ENCODE data around the gene DACT3. TPM values are rescaled to one million over a fixed set of nuclear protein-coding genes. Genes with fewer than 3 reads are reported as not detected.

DACT3 gene, protein sequence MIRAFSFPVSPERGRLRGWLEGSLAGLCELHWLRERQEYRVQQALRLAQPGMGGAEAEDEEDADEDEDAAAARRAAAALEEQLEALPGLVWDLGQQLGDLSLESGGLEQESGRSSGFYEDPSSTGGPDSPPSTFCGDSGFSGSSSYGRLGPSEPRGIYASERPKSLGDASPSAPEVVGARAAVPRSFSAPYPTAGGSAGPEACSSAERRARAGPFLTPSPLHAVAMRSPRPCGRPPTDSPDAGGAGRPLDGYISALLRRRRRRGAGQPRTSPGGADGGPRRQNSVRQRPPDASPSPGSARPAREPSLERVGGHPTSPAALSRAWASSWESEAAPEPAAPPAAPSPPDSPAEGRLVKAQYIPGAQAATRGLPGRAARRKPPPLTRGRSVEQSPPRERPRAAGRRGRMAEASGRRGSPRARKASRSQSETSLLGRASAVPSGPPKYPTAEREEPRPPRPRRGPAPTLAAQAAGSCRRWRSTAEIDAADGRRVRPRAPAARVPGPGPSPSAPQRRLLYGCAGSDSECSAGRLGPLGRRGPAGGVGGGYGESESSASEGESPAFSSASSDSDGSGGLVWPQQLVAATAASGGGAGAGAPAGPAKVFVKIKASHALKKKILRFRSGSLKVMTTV
- total RNA-seq: 6.7 TPM

DNA sequence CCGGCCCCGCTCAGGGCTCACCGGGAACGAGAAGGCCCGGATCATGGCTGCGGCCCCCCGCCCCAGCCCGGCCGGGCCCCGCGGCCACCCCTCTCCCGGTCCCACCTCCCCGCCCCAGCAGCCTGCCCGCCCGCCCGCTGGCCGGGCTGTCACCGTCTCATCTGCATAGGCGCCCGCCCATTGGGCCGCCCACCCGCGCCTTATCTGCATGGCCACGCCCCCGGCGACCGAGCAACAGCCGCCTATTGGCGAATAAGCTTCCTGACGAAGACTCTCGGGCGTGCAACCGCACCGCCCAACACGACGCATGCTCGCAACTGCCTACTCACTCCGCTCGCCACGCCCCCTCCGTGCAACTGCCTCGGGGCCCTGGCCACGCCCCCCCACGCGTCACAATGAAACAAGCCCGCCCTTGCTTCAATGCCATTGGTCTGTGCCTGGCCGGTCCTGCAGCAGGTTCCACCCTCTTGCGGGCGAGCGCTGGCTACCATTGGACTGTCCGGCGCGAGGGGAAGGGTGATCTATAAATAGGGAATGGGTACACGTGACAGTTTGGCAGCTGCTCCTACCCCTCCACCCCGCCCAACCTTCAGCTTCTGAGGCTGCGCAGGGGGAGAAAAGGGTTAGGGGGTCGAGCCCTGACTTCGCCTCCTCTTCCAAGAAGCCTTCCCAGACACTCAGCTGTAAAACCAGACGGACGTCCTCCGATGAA is at the start of gene DACT3:
TSS of gene DACT3 (minus strand) at position 163 of the 712 bp plus-strand sequence. CDS start at position 45, 118 bp downstream.
- DNase-seq: peak; percentile 99

GRCh38 chr19:46710687-46711086 is 49.7 kb upstream of the DACT3 start:
- no peak for DNase-seq

DNA sequence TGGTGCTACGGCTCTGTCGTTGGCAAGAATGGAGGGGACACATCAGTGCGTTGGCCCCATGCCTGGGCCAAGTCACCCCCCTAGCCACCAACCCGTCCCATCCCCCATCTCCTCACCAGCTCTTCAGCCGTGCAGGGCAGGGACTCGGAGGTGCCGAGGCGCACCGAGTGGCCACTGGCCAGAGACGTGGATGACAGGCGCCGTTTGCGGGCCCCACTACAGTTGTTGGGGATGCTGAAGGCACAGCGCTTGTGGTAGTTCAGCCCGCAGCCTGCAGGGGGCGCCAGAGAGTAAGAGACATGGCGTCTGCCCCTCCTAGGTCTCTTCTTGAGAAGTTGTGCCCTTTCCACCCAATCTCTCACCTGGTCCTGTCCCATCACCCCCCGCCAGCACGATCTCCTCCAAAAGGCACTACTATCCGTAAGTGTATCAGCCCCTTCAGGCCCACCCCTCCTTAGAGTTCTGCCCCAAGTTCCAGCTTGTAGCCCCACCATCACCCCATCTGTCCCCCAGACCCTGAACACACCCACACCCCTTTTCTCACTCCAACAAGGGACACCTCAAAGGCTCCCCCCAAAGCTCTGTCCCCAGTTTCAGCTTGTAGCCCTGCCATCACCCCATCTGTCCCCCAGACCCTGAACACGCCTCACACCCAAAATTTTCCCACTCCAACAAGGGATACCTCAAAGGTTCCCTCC is 43.5 kb upstream of the DACT3 start:
- DNase-seq: no peak

DNA sequence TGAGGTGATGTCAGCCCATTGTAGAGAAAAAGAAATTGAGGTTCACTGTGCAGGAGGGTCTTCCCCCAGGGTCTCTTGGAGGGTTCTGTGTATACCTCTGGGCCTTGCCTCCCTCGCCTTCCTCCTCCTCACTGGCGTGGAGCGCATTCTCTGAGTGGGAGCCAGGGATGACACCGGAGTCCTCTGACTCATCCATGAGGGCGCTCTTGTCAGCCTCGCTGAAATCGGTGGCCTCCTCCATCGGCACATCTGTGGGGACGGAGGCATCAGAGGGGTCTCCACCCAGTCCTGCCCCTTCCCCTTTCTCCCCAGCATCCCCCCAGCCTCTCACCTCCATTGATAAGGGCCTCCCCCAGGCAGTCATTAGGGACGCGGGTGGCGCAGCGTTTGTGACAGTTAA is 39.7 kb upstream of the DACT3 start:
- DNase-seq: no peak

- no peak for DNase-seq
Observed at GRCh38 chr19:46698395-46699321, 37.7 kb upstream of the DACT3 start.

DNA sequence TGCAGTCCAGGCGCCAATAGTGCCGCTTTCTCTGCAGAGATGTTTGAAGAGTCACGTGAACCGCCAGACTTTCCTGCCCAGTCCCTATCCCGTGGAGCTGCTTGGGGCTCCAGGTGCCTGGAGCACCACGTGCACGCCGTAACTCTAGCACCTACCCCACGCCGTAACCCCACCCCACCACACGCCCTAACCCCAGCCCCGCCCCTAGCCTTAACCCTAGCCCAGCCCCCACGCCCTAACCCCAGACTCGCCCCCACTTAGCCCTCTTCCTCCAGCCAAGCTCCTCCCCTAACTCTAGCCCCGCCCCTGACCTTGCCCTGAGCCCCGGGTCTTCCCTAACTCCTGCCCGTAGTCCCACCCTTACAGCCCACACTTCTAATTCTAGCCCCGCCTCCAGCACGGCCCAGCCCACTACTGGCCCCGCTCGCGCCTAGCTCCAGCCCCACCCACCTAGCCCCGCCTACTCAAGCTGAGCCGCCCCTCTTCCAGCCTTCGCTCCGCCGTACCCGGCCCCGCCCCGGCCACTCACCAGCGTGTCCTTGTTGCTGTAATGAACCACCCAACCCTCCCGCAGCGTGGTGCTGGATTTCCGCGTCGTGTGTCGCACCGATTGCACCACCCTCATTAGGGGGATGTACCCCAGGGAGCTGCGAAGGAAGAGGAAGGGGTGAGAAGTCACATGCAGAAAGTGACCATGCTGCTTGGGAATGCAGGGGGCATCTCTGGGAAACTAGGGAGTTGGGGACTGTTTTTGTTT is 36.4 kb upstream of the DACT3 start:
- DNase-seq: peak; percentile 71

DNA sequence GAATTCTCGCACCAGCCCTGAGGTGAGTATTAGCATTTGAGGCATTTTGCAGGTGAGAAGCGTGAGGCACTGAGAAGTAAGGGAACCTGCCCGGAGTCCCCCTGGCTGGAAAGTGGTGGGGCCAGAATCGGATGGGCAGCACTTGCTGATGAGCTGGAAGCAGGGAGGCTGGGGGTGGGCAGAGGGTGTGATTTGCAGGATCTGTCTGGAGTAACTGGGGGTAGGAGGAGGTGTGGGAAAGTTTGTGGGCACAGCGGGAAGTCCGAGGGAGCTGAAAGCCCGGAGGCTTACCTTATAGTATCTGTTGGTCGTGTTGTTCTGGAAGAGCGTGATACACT is 35.9 kb upstream of the DACT3 start:
- no peak for DNase-seq

- no peak for DNase-seq
Observed at GRCh38 chr19:46696052-46696451, 35.1 kb upstream of the DACT3 start.

DNA sequence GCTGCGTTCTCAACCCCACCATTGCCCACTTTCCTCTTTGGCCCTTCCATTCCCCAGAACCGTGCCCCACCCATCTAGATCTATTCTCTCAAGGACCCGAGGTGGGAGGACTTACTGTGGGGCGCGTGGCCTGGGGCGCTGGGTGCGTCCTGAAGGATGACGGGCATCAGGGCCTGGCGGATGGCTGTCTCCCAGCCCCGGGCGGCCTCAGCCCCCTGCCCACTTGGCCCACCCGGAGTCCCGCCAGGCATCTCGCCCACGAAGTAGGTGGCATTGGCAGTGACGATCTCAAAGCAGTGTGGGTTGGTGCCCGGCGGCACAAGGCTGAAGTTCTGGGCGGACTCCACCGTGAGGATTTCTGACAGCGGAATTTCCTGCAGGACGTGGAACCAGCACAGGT is 32.8 kb upstream of the DACT3 start:
- no peak for DNase-seq

DNA sequence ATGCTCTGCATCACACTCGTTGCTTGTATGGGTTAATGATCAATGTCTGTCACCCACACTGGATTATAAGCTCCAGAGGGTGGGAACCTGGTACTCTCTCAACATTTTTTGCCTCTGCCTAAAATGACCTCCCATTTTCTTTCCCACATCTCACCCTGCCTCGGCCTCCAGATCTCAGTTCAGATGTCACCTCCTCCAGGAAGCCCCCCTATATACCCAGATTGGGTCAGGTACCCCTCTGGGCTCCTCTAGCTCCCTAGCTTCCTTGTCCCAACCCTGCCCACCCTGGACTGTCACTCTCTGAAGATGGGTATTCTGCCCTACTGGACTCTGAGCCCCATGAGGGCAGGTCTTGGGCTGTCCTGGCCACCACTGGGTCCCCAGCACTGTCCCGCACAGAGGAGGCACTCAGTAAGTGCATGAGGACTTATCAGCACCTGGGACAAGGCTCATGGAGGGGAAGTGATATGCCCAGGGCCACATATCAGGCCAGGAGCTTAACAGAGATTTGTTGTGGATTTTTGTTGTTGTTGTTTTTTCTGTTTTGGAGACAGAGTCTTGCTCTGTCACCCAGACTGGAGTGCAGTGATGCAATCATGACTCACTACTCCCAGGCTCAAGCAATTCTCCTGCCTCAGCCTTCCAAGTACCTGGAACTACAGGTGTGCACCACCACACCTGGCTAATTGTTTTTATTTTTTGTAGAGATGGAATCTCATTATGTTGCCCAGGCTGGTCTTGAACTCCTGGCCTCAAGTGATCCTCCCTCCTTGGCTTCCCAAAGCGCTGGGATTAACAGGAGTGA is 32.1 kb upstream of the DACT3 start:
- DNase-seq: no peak

- no peak for DNase-seq
Observed at GRCh38 chr19:46691948-46692347, 31.0 kb upstream of the DACT3 start.

DNA sequence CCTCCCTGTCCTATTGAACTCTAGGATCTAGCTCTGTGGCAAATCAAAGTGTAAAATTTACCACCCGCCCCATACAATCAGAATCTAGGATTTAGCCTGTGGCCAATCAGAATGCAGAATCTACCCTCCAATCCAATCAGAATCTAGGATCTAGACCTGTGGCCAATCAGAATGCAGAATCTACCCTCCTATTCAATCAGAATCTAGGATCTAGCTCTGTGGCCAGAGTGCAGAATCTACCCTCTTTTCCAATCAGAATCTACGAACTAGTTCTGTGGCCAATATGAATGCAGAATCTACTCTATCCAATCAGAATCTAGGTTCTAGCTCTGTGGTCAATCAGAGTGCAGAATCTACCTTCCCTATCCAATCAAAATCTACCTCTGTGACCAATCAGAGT is 30.1 kb upstream of the DACT3 start:
- no peak for DNase-seq

DNA sequence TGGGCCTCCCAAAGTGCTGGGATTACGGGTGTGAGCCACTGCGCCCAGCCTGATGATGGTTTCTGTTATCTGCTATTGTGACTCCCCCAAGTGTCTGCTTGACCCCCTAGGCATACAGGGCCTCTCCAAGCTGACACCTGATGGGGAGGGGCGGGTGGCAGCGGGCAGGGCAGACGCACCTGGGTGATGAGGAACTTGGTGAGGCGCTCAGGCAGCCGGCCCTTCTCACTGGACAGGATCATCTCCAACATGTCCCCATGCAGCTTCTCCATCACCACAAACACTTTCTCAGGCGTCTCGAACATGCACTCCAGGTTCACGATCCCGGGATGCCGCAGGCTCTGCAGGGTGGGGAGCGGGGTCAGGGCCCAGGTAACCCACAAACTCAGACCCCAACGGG is 28.4 kb upstream of the DACT3 start:
- no peak for DNase-seq

DNA sequence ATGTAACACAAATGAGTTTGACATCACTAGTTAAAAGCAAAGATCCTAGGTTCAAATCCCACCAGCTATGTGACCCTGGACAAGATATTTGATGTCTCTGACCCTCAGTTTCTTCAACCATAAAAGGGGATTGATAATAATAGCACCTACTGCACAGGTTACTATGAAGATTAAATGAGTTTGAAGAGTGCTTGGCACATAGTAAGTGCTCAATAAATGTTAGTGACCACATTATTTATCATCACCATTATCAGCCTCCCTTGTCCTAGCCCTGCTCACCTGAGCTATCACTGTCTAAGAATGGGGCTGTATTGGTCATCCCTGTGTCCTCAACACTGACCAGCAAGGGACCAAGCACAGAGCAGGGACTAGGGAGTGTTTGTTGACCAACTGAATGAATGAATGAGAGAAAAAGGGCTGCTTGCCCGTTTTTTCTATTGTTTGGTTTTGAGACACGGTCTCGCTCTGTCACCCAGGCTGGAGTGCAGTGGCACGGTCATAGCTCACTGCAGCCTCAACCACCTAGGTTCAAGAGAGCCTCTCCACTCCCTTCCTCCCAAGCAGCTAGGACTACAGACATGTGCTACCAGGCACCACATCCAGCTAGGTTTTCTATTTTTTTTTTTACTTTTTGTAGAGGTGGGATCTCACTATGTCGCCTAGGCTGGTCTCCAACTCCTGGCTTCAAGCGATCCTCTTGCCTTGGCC is 26.6 kb upstream of the DACT3 start:
- no peak for DNase-seq

DNA sequence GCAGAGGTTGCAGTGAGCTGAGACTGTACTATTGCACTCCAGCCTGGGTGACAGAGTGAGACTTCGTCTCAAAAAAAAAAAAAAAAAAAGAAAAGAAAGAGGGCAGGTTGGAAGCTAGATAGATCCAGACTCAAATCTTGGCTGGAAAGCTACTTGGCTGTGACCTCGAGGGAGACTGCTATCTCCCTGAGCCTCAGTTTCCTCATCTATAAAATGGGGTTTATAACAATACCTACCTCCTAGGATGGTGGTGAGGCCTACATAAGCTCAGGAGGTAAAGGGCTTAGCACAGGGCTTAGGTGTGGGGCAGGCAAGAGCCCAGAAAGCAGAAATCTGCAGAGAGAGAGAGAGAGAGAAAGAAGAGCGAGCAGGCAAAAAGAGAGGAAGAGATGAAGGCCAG is 24.2 kb upstream of the DACT3 start:
- no peak for DNase-seq

DNA sequence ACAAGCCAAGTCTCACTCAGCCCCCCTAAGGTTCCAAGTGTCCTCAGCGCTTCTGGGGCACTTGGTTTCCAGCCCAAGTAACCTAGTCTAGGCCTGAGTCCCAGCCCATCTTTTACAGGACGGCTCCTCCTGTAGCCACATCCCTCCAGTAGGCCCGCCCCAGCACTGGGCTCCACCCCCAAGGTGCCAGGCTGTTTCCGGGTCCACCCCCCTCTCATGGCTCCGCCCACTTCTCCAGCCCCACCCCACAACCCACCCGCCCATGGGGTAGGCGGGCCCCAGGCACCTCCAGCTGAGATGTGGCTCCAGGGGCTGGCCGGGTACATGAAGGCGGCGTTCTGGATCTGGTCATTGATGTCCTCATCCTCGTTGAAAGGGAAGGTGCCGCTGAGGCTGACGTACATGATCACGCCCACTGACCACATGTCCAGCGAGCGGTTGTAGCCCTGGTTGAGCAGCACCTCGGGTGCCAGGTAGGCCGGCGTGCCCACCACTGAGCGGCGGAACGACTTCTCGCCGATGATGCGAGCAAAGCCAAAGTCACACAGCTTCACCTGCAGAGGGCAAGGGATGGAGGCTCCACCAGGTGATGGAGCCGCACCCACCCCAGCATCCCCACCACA is 17.2 kb upstream of the DACT3 start:
- DNase-seq: no peak

- no peak for DNase-seq
Observed at GRCh38 chr19:46674416-46675178, 13.6 kb upstream of the DACT3 start.

GRCh38 chr19:46670813-46671212 is 9.8 kb upstream of the DACT3 start:
- DNase-seq: no peak

Data from skin of body (tissue), 2 donors.